CD4-positive, CD25-positive, alpha-beta regulatory T cell (primary cell): Measurements from ENCODE around the gene KPNA1. TPM values are rescaled to one million over a fixed set of nuclear protein-coding genes. Genes with fewer than 3 reads are reported as not detected.

Source experiments
- polyA plus RNA-seq, 4 donors: library from polyadenylated mRNA; unstranded; fragments of 300-500 nt; fragmentation: Illumina TruSeq; gene quantifications; one replicate each; pipeline ENCODE4 v1.2.3, GENCODE V29; 2021
- total RNA-seq: library from RNA; stranded (reverse); gene quantifications from one replicate; pipeline ENCODE4 v1.2.3, GENCODE V29; 2022

The KPNA1 gene
- total and polyA plus RNA-seq, 5 donors from 2014 or later, result 41.4 to 57.8 (median 45.1) TPM

Other genes starting within 250 kb of the KPNA1 start
- not detected for gene CSTA, start 189.7 kb downstream of the KPNA1 start, total RNA-seq
- gene CSTA, start 189.7 kb downstream of the KPNA1 start, polyA plus RNA-seq, result 1 to 10 TPM in 1 of 4 donors, not detected in 3; 1.1 TPM
- gene MIX23, start 131.7 kb downstream of the KPNA1 start, total RNA-seq, result 14.1 TPM
- gene MIX23, start 131.7 kb downstream of the KPNA1 start, polyA plus RNA-seq, result 10 to 100 TPM; 16.8 to 33.1 (median 24.8) TPM
- gene FAM162A, start 130.8 kb downstream of the KPNA1 start, total RNA-seq, result 23.5 TPM
- 100 to 1,000 TPM; 103 to 126 (median 105) TPM for gene FAM162A, start 130.8 kb downstream of the KPNA1 start, polyA plus RNA-seq
- gene WDR5B, start 98.9 kb downstream of the KPNA1 start, total RNA-seq, result 4.9 TPM
- 1 to 10 TPM; 2.0 to 2.5 (median 2.4) TPM for gene WDR5B, start 98.9 kb downstream of the KPNA1 start, polyA plus RNA-seq
- gene PARP9, start 49.4 kb upstream of the KPNA1 start, total RNA-seq, result 47.6 TPM
- 10 to 100 TPM; 24.2 to 41.9 (median 37.5) TPM for gene PARP9, start 49.4 kb upstream of the KPNA1 start, polyA plus RNA-seq
- gene DTX3L, start 49.4 kb upstream of the KPNA1 start, total RNA-seq, result 48.0 TPM
- 10 to 100 TPM; 25.9 to 32.8 (median 29.2) TPM for gene DTX3L, start 49.4 kb upstream of the KPNA1 start, polyA plus RNA-seq
- 87.0 TPM for gene PARP15, start 62.7 kb upstream of the KPNA1 start, total RNA-seq
- gene PARP15, start 62.7 kb upstream of the KPNA1 start, polyA plus RNA-seq, result 10 to 100 TPM in 1 of 4 donors, 1 to 10 TPM in 3; 5.2 to 10.7 (median 7.6) TPM
- 89.7 TPM for gene PARP14, start 165.9 kb upstream of the KPNA1 start, total RNA-seq
- gene PARP14, start 165.9 kb upstream of the KPNA1 start, polyA plus RNA-seq, result 10 to 100 TPM; 14.2 to 20.3 (median 17.6) TPM